Hepatocyte (in vitro differentiated cells): ENCODE results near the gene PTPN3. TPM values are rescaled to one million over a fixed set of nuclear protein-coding genes. Genes with fewer than 3 reads are reported as not detected.

Experiments used
- DNase-seq: peaks from one replicate; pipeline ENCODE4 v3.0.0-alpha.2; 2016; ENCODE audit warnings: low spot score
- H2AFZ ChIP-seq: fragments of 200-600 bp; sonication (generic); 2 replicates; pipeline ENCODE4 v1.6.0; 2016; ENCODE audit warnings: antibody characterized with exemption, mild to moderate bottlenecking
- H3K27ac ChIP-seq: fragments of 200-600 bp; sonication (generic); 2 replicates; pipeline ENCODE4 v1.5.1; 2016; ENCODE audit warnings: mild to moderate bottlenecking
- H3K27me3 ChIP-seq: fragments of 200-600 bp; sonication (generic); 2 replicates; pipeline ENCODE4 v1.6.1; 2016
- H3K36me3 ChIP-seq: fragments of 200-600 bp; sonication (generic); replicated peaks from 2 replicates; pipeline ENCODE4 v1.5.1; 2016; ENCODE audit warnings: low read depth; ENCODE audit not compliant: insufficient read depth
- H3K4me1 ChIP-seq: fragments of 200-600 bp; sonication (generic); 2 replicates; pipeline ENCODE4 v1.5.1; 2016; ENCODE audit warnings: mild to moderate bottlenecking, moderate library complexity; ENCODE audit not compliant: insufficient read depth
- H3K4me2 ChIP-seq: fragments of 200-600 bp; sonication (generic); 2 replicates; pipeline ENCODE4 v1.6.0; 2016
- H3K4me3 ChIP-seq: fragments of 200-600 bp; sonication (generic); 2 replicates; pipeline ENCODE4 v1.5.1; 2016; ENCODE audit warnings: mild to moderate bottlenecking
- H3K79me2 ChIP-seq: fragments of 200-600 bp; sonication (generic); 2 replicates; pipeline ENCODE4 v1.6.0; 2017; ENCODE audit warnings: mild to moderate bottlenecking
- H3K9me2 ChIP-seq: fragments of 200-600 bp; sonication (generic); replicated peaks from 2 replicates; pipeline ENCODE4 v1.6.0; 2017; ENCODE audit warnings: mild to moderate bottlenecking; ENCODE audit not compliant: insufficient read depth
- H3K9me3 ChIP-seq: fragments of 200-600 bp; sonication (generic); 2 replicates; pipeline ENCODE4 v1.5.1; 2016; ENCODE audit warnings: low read depth, mild to moderate bottlenecking
- H4K20me1 ChIP-seq: fragments of 200-600 bp; sonication (generic); 2 replicates; pipeline ENCODE4 v1.6.0; 2016; ENCODE audit warnings: mild to moderate bottlenecking; ENCODE audit not compliant: insufficient read depth, poor library complexity, severe bottlenecking
- EZH2 ChIP-seq: fragments of 200-600 bp; sonication (generic); IDR thresholded peaks from 2 replicates; pipeline ENCODE4 v1.6.1; 2016; ENCODE audit warnings: antibody characterized with exemption, mild to moderate bottlenecking, borderline replicate concordance
- EZH2phosphoT487 ChIP-seq: fragments of 200-600 bp; sonication (generic); IDR thresholded peaks from one replicate; pipeline ENCODE4 v1.6.1; 2018; ENCODE audit warnings: antibody characterized with exemption, mild to moderate bottlenecking, low read depth, moderate library complexity; ENCODE audit not compliant: unreplicated experiment, severe bottlenecking
- WGBS: methylation state at CpG from one replicate; pipeline ENCODE4 v1.1.6; 2016; ENCODE audit warnings: low lambda C conversion rate; ENCODE audit errors: missing lambda C conversion rate; 5-methylcytosine and 5-hydroxymethylcytosine counted together
- polyA plus RNA-seq: library from polyadenylated mRNA; unstranded; fragments of >200 nt; fragmentation: Nextera tagmentation; extraction: Ambion mirVana; gene quantifications from 2 replicates; pipeline ENCODE4 v1.2.1, GENCODE V29; 2016
- total RNA-seq: library from RNA; depleted of rRNA; stranded (reverse); fragments of >200 nt; gene quantifications from 2 replicates; pipeline ENCODE4 v1.2.3, GENCODE V29; 2014
- TF ChIP-seq, protein P1 (sequence below): fragments of 200-600 bp; sonication (generic); IDR thresholded peaks from 2 replicates; pipeline ENCODE4 v1.5.1; 2016; ENCODE audit warnings: antibody characterized with exemption, mild to moderate bottlenecking; ENCODE audit not compliant: poor library complexity

The PTPN3 gene
- total and polyA plus RNA-seq, 2 experiments from 2014 or later: 4.4 to 12.1 TPM

DNA sequence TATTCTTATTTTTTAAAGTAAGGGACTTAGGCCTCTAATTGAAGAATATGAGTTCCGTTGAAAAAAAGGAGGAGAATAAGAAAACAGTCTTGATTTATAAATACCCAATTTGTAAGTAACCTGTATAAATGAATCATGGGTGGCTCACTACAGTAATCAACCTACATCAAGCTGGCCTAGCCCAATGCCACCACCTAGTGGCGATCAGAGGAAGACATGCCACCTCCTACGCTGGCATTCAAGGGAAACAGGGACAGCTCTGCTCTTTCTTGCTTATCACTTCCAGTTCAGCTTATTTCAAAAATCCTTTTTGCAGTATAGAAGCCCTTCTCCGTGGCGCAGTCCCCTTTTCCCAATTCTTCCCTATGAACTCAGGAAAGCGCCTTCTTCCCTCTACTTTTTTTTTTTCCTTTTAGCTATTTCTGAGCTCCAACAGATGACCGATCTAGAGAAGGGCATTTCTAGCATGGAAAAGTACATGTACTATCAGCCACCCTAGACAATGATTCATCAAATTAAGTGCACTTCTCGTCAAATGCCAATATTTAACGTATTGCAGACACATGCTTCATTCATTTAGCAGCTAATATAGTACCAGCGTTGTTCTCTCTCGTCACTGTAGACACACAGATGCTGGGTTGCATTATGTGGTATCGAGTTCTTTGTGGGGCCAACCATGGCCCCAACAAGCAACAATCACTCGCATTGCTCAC lies 28.3 kb downstream of the PTPN3 start:
- H3K36me3 ChIP-seq: no peaks in the 10 kb centered on the region
- H3K79me2 ChIP-seq: peaks cover 41% of the 10 kb centered on the region
- H3K27ac ChIP-seq: peak overlapping the region; percentile 53
- no peaks in the 10 kb centered on the region for H4K20me1 ChIP-seq
- 44% methylated on average over 13 of the region's 13 CpGs for WGBS
- peaks cover 10% of the 10 kb centered on the region for H3K4me1 ChIP-seq
- peak overlapping the region; percentile 50 for H3K4me2 ChIP-seq
- H3K9me3 ChIP-seq: no peaks in the 10 kb centered on the region
- no peak overlapping the region for H2AFZ ChIP-seq
- no peak overlapping the region for H3K4me3 ChIP-seq
- H3K27me3 ChIP-seq: no peaks in the 10 kb centered on the region
- peak; percentile 86 for DNase-seq
- no peaks in the 10 kb centered on the region for H3K9me2 ChIP-seq
- TF ChIP-seq EZH2phosphoT487: no peak
- TF ChIP-seq, protein P1, sequence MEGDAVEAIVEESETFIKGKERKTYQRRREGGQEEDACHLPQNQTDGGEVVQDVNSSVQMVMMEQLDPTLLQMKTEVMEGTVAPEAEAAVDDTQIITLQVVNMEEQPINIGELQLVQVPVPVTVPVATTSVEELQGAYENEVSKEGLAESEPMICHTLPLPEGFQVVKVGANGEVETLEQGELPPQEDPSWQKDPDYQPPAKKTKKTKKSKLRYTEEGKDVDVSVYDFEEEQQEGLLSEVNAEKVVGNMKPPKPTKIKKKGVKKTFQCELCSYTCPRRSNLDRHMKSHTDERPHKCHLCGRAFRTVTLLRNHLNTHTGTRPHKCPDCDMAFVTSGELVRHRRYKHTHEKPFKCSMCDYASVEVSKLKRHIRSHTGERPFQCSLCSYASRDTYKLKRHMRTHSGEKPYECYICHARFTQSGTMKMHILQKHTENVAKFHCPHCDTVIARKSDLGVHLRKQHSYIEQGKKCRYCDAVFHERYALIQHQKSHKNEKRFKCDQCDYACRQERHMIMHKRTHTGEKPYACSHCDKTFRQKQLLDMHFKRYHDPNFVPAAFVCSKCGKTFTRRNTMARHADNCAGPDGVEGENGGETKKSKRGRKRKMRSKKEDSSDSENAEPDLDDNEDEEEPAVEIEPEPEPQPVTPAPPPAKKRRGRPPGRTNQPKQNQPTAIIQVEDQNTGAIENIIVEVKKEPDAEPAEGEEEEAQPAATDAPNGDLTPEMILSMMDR: peak; percentile 88
- no peak for TF ChIP-seq EZH2

DNA sequence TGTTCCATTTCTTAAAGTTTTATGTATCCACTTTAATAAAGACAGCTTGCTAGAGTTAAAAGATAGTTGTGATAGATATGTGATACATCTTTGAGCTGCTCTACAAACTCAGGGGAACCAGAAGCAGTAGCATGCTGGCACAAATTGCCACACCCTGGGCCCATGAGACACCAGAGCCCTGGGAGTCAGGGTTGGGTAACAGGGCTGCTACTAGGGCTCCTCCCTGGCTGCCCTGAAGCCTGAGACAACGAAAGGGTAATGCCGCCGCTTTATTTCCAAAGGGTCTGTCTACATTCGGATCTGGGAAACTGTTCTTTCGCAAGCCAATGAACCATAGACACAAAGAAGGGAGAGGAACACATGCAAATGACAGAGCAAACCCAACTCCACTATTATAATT lies 29.2 kb downstream of the PTPN3 start:
- H3K4me1 ChIP-seq: peaks cover 9% of the 10 kb centered on the region
- WGBS: 89% methylated on average over 5 of the region's 5 CpGs
- no peaks in the 10 kb centered on the region for H3K9me2 ChIP-seq
- H3K4me3 ChIP-seq: no peak overlapping the region
- H2AFZ ChIP-seq: no peak overlapping the region
- no peaks in the 10 kb centered on the region for H3K27me3 ChIP-seq
- no peak for DNase-seq
- TF ChIP-seq, protein P1: no peak
- no peak for TF ChIP-seq EZH2phosphoT487
- no peak for TF ChIP-seq EZH2
- no peaks in the 10 kb centered on the region for H3K9me3 ChIP-seq
- H3K4me2 ChIP-seq: no peak overlapping the region
- peaks cover 37% of the 10 kb centered on the region for H3K79me2 ChIP-seq
- H4K20me1 ChIP-seq: no peaks in the 10 kb centered on the region
- no peak overlapping the region for H3K27ac ChIP-seq
- no peaks in the 10 kb centered on the region for H3K36me3 ChIP-seq

DNA sequence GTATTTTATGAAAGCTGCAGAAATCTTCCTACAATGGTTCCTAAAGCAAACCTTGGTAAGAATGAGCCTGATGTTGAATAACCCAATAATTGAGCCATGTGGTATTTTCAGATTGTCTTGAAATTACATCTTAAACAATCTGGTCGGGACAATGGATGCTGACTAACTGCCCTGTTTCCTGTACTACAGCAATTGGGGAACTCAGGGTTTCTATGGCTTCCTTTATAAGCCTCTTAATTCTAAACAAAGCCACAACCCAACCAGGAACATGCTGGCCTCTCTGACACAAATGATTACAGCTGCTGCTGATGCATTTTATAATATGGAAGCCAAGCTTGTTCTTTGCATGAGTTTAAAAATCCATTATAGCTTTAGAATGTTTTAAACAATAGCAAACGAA lies 30.2 kb downstream of the PTPN3 start:
- no peaks in the 10 kb centered on the region for H3K27me3 ChIP-seq
- no peak overlapping the region for H3K4me2 ChIP-seq
- no peak overlapping the region for H2AFZ ChIP-seq
- no peaks in the 10 kb centered on the region for H4K20me1 ChIP-seq
- no peak overlapping the region for H3K27ac ChIP-seq
- H3K79me2 ChIP-seq: peaks cover 28% of the 10 kb centered on the region
- WGBS: 80% methylated on average over 2 of the region's 2 CpGs
- DNase-seq: no peak
- no peaks in the 10 kb centered on the region for H3K9me2 ChIP-seq
- no peaks in the 10 kb centered on the region for H3K9me3 ChIP-seq
- no peak overlapping the region for H3K4me3 ChIP-seq
- H3K4me1 ChIP-seq: peaks cover 9% of the 10 kb centered on the region
- TF ChIP-seq, protein P1: no peak
- TF ChIP-seq EZH2 (no peak), EZH2phosphoT487 (no peak)
- H3K36me3 ChIP-seq: no peaks in the 10 kb centered on the region
